ENCODE measurements around the gene ZNF581.
A peak's percentile ranks its signal among the peaks of the same experiment; 100 is the strongest.

ZNF581 gene

GRCh38 chr19:55643003-55643886 is at the start of gene ZNF581:
ZNF581 (plus strand) TSS chr19:55643649; CDS start chr19:55644572, 923 bp downstream.
- Histone ChIP-seq H3K4me1 (ENCODE audit: low read length) (peaks cover 32% of the 10 kb centered on the region), H3K79me2 (ENCODE audit: low read length) (peaks cover 81% of the 10 kb centered on the region), H2AFZ (ENCODE audit: low read depth, low read length) (no peak within 1 kb of the TSS)

GRCh38 chr19:55594996-55595545 is 48.4 kb upstream of the ZNF581 start:
- Histone ChIP-seq H3K9ac (ENCODE audit: low read length) (no peak overlapping the region), H4K20me1 (ENCODE audit: insufficient read depth, low read length) (no peaks in the 10 kb centered on the region), H3K9me3 (ENCODE audit: insufficient read depth, low read length) (no peaks in the 10 kb centered on the region), H3K79me2 (ENCODE audit: low read length) (peaks cover 6% of the 10 kb centered on the region; the same call in 1 of the 2 replicates), H3K4me3 (ENCODE audit: low read length) (no peak overlapping the region), H3K36me3 (replicated peaks; ENCODE audit: low read depth, low read length) (peaks cover 30% of the 10 kb centered on the region), H3K4me2 (ENCODE audit: low read length) (no peak overlapping the region), H3K27me3 (ENCODE audit: low read depth, low read length) (no peaks in the 10 kb centered on the region), H2AFZ (ENCODE audit: low read depth, low read length) (no peak overlapping the region), H3K4me1 (ENCODE audit: low read length) (peaks cover 7% of the 10 kb centered on the region), H3K27ac (ENCODE audit: low read length) (no peak overlapping the region)
- no peak for TF ChIP-seq EZH2phosphoT487 (IDR thresholded peaks at IDR 0.05; ENCODE audit: low read depth)

More at GRCh38 chr19:55643003-55643886, at the start of gene ZNF581:
- Histone ChIP-seq H3K4me3 (ENCODE audit: low read length) (peak within 1 kb of the TSS; percentile 86), H3K9ac (ENCODE audit: low read length) (peak within 1 kb of the TSS; percentile 92), H3K9me3 (ENCODE audit: insufficient read depth, low read length) (no peaks in the 10 kb centered on the region), H3K27me3 (ENCODE audit: low read depth, low read length) (no peaks in the 10 kb centered on the region), H4K20me1 (ENCODE audit: insufficient read depth, low read length) (no peaks in the 10 kb centered on the region), H3K4me2 (ENCODE audit: low read length) (peak within 1 kb of the TSS; percentile 84), H3K36me3 (replicated peaks; ENCODE audit: low read depth, low read length) (peaks cover 13% of the 10 kb centered on the region), H3K27ac (ENCODE audit: low read length) (peak within 1 kb of the TSS; percentile 84)
- TF ChIP-seq EZH2phosphoT487 (IDR thresholded peaks at IDR 0.05; ENCODE audit: low read depth) (no peak), CTCF (IDR thresholded peaks at IDR 0.05; ENCODE audit: low read depth, low read length) (no peak)

- Histone ChIP-seq H3K27ac (ENCODE audit: low read length) (no peak overlapping the region), H3K4me1 (ENCODE audit: low read length) (peaks cover 14% of the 10 kb centered on the region), H3K9me3 (ENCODE audit: insufficient read depth, low read length) (no peaks in the 10 kb centered on the region), H3K27me3 (ENCODE audit: low read depth, low read length) (no peaks in the 10 kb centered on the region), H3K4me3 (ENCODE audit: low read length) (no peak overlapping the region), H3K36me3 (replicated peaks; ENCODE audit: low read depth, low read length) (peaks cover 30% of the 10 kb centered on the region), H3K79me2 (ENCODE audit: low read length) (peaks cover 12% of the 10 kb centered on the region), H4K20me1 (ENCODE audit: insufficient read depth, low read length) (no peaks in the 10 kb centered on the region), H3K4me2 (ENCODE audit: low read length) (no peak overlapping the region), H3K9ac (ENCODE audit: low read length) (no peak overlapping the region), H2AFZ (ENCODE audit: low read depth, low read length) (no peak overlapping the region)
- TF ChIP-seq CTCF (IDR thresholded peaks at IDR 0.05; ENCODE audit: low read depth, low read length) (no peak), EZH2phosphoT487 (IDR thresholded peaks at IDR 0.05; ENCODE audit: low read depth) (no peak)
These were observed 47.1 kb upstream of the ZNF581 start for GRCh38 chr19:55596304-55596703.

- Histone ChIP-seq H4K20me1 (ENCODE audit: insufficient read depth, low read length) (no peaks in the 10 kb centered on the region), H3K79me2 (ENCODE audit: low read length) (peaks cover 12% of the 10 kb centered on the region), H3K4me3 (ENCODE audit: low read length) (no peak overlapping the region), H3K4me2 (ENCODE audit: low read length) (no peak overlapping the region), H2AFZ (ENCODE audit: low read depth, low read length) (no peak overlapping the region), H3K9ac (ENCODE audit: low read length) (no peak overlapping the region), H3K27ac (ENCODE audit: low read length) (no peak overlapping the region), H3K36me3 (replicated peaks; ENCODE audit: low read depth, low read length) (peaks cover 20% of the 10 kb centered on the region), H3K27me3 (ENCODE audit: low read depth, low read length) (no peaks in the 10 kb centered on the region), H3K4me1 (ENCODE audit: low read length) (peaks cover 15% of the 10 kb centered on the region), H3K9me3 (ENCODE audit: insufficient read depth, low read length) (no peaks in the 10 kb centered on the region)
- TF ChIP-seq CTCF (IDR thresholded peaks at IDR 0.05; ENCODE audit: low read depth, low read length) (no peak), EZH2phosphoT487 (IDR thresholded peaks at IDR 0.05; ENCODE audit: low read depth) (no peak)
These were observed 45.9 kb upstream of the ZNF581 start for GRCh38 chr19:55597501-55597921.

All from OCI-LY3 (cell line).